ENCODE results near the gene CASP9. TPM values are rescaled to one million over a fixed set of nuclear protein-coding genes. Genes with fewer than 3 reads are reported as not detected.

Gene CASP9
- total RNA-seq, 1 donor from 2014 or later: 22.1 TPM

DNA sequence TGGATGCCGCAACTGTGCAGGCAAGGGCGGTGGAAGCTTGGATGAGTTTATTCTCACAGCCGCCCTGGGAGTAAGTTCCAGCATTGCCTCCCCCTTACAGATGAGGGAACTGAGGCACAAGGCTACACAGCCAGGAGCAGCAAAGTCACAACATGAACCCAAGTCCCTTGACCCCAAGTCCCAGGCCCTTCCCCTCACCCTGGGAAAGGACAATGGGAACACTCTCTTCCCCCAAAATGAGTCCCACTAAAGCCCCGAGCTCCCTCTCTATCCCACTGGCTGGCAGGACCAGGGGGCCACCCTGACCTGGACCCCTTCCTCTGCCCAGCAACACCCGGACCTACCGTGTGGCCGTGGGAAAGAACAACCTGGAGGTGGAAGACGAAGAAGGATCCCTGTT, 81.9 kb downstream of the CASP9 start:
- DNase-seq (ENCODE audit: extremely low spot score in 2 of 2): no peak
- TF ChIP-seq POLR2AphosphoS5 (IDR thresholded peaks at IDR 0.05; ENCODE audit: insufficient read depth in 1 of 2, low read depth in 1 of 2) (no peak), POLR2A (IDR thresholded peaks at IDR 0.05) (no peak)
- TF ChIP-seq, protein P1, sequence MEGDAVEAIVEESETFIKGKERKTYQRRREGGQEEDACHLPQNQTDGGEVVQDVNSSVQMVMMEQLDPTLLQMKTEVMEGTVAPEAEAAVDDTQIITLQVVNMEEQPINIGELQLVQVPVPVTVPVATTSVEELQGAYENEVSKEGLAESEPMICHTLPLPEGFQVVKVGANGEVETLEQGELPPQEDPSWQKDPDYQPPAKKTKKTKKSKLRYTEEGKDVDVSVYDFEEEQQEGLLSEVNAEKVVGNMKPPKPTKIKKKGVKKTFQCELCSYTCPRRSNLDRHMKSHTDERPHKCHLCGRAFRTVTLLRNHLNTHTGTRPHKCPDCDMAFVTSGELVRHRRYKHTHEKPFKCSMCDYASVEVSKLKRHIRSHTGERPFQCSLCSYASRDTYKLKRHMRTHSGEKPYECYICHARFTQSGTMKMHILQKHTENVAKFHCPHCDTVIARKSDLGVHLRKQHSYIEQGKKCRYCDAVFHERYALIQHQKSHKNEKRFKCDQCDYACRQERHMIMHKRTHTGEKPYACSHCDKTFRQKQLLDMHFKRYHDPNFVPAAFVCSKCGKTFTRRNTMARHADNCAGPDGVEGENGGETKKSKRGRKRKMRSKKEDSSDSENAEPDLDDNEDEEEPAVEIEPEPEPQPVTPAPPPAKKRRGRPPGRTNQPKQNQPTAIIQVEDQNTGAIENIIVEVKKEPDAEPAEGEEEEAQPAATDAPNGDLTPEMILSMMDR (IDR thresholded peaks at IDR 0.05): no peak
- no peak overlapping the region for H3K4me3 ChIP-seq
- H3K27ac ChIP-seq: no peak overlapping the region
- intact Hi-C loops (cut with DNase I): no loop called here
- H3K36me3 ChIP-seq: no peaks in the 10 kb centered on the region
- H3K9me3 ChIP-seq: no peaks in the 10 kb centered on the region
- H3K27me3 ChIP-seq: no peaks in the 10 kb centered on the region
- H3K4me1 ChIP-seq: no peaks in the 10 kb centered on the region

Small RNA genes lying within 50 kb of the gene (small RNA-seq; reads per million reads assigned to genes)
- gene SCARNA21B: not detected

Other genes with a start within 250 kb of the CASP9 start
- 57.2 TPM for gene EFHD2, start 114.3 kb downstream of the CASP9 start, total RNA-seq
- not detected for gene CTRC, start 85.8 kb downstream of the CASP9 start, total RNA-seq
- not detected for gene CELA2A, start 67.5 kb downstream of the CASP9 start, total RNA-seq
- not detected for gene CELA2B, start 48.1 kb downstream of the CASP9 start, total RNA-seq
- gene DNAJC16, start 2.6 kb upstream of the CASP9 start, total RNA-seq: 29.5 TPM
- gene AGMAT, start 60.8 kb upstream of the CASP9 start, total RNA-seq: 1.5 TPM
- gene DDI2, start 93.2 kb upstream of the CASP9 start, total RNA-seq: 59.2 TPM
- 56.2 TPM for gene PLEKHM2, start 160.1 kb upstream of the CASP9 start, total RNA-seq
- 3.2 TPM for gene SLC25A34, start 212.0 kb upstream of the CASP9 start, total RNA-seq
- not detected for gene TMEM82, start 218.3 kb upstream of the CASP9 start, total RNA-seq
- 45.2 TPM for gene FBLIM1, start 234.6 kb upstream of the CASP9 start, total RNA-seq

Data from vagina (tissue), 2 donors.